Peyer's patch (tissue), 4 donors: ENCODE measurements around the gene SLC20A1. TPM values are rescaled to one million over a fixed set of nuclear protein-coding genes. Genes with fewer than 3 reads are reported as not detected.
"Not testable (repeated sequence)": the region's sequence is repeated elsewhere in the genome, so short reads cannot be mapped to it uniquely, and the experiment has no call there.

ENCODE experiments used
- DNase-seq, 3 donors: peaks; one replicate each; pipeline ENCODE4 v3.0.0-alpha.2; 2017 to 2019
- H3K27ac ChIP-seq, 4 donors: fragments of 200-600 bp; sonication (generic); one replicate each; pipeline ENCODE4 v1.5.1; 2016 to 2019
- H3K27me3 ChIP-seq, 2 donors: fragments of 200-600 bp; sonication (generic); one replicate each; pipeline ENCODE4 v1.5.1; 2019
- H3K36me3 ChIP-seq, 3 donors: fragments of 200-600 bp; sonication (generic); one replicate each; pipeline ENCODE4 v1.5.1; 2016 to 2019
- H3K4me1 ChIP-seq, 4 donors: fragments of 200-600 bp; sonication (generic); one replicate each; pipeline ENCODE4 v1.5.1; 2016 to 2019
- H3K4me3 ChIP-seq, 4 donors: fragments of 200-600 bp; sonication (generic); 1 replicate in 3 of 4; 2 replicates in 1 of 4; pipeline ENCODE4 v1.5.1; 2016 to 2019; ENCODE audit warnings: mild to moderate bottlenecking in 1 of 4
- H3K9me3 ChIP-seq, 4 donors: fragments of 200-600 bp; sonication (generic); one replicate each; pipeline ENCODE4 v1.5.1; 2016 to 2019; ENCODE audit warnings: mild to moderate bottlenecking in 1 of 4
- CTCF ChIP-seq, 6 experiments: fragments of 450-650 bp in 4 of 6; fragments of 200-600 bp in 2 of 6; sonication (generic) in 1 of 6; IDR thresholded peaks; one replicate each; pipeline ENCODE4 v1.5.1; 2017 to 2019; ENCODE audit warnings: antibody characterized with exemption in 6 of 6, mild to moderate bottlenecking in 3 of 6, moderate library complexity in 1 of 6
- POLR2A ChIP-seq, 2 donors: fragments of 450-650 bp; IDR thresholded peaks; one replicate each; pipeline ENCODE4 v1.5.1; 2017; ENCODE audit warnings: antibody characterized with exemption in 2 of 2, mild to moderate bottlenecking in 2 of 2, moderate library complexity in 2 of 2
- total RNA-seq, 4 donors: library from RNA; depleted of rRNA; stranded (reverse); fragments of >200 nt; gene quantifications; one replicate each; pipeline ENCODE4 v1.1.0, GENCODE V29; 2016

The SLC20A1 gene
- total RNA-seq, 4 donors from 2014 or later, result 48.7 to 143 (median 122) TPM

GRCh38 chr2:112603731-112604130, 42.0 kb upstream of the SLC20A1 start:
- H3K36me3 ChIP-seq, result no peaks in the 10 kb centered on the region
- no peak for DNase-seq
- TF ChIP-seq POLR2A (IDR thresholded peaks at IDR 0.05), result no peak
- TF ChIP-seq CTCF (IDR thresholded peaks at IDR 0.05), result no peak
- no peak overlapping the region for H3K27ac ChIP-seq
- H3K4me3 ChIP-seq, result no peak overlapping the region
- H3K4me1 ChIP-seq, result peaks cover 0 to 7% (median 0%) of the 10 kb centered on the region in 4 donors
- no peaks in the 10 kb centered on the region for H3K27me3 ChIP-seq
- H3K9me3 ChIP-seq, result no peaks in the 10 kb centered on the region

DNA sequence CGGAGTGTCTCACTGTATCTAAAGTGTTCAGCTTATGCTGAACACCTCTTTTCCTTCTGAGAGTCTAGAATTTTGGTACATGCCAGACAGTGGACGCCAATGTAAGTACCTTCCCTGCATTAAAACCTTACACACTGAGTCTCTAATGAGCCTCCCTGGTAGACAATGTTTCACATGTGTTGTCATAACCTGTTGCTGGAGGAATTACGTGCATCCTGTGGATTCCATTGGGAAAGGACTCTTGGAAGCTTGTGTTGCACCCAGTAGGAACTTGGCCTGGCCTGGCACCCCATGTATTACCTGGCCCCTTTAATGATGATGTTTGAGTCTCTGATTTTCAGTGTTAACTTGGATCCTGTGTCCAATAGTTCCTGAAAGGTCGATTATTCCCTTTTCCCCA, 40.8 kb upstream of the SLC20A1 start:
- H3K9me3 ChIP-seq, result no peaks in the 10 kb centered on the region
- no peak for DNase-seq

GRCh38 chr2:112605926-112606325, 39.8 kb upstream of the SLC20A1 start:
- Histone ChIP-seq H3K4me1 (peaks cover 0 to 7% (median 0%) of the 10 kb centered on the region in 4 donors), H3K27me3 (no peaks in the 10 kb centered on the region), H3K9me3 (no peaks in the 10 kb centered on the region), H3K36me3 (no peaks in the 10 kb centered on the region), H3K4me3 (no peak overlapping the region), H3K27ac (peak overlapping the region in 2 of 4 donors; percentile 65 to 87)
- DNase-seq, result no peak
- no peak for TF ChIP-seq POLR2A (IDR thresholded peaks at IDR 0.05)
- TF ChIP-seq CTCF (IDR thresholded peaks at IDR 0.05), result no peak

More for the DNA sequence above, 40.8 kb upstream of the SLC20A1 start:
- H3K4me3 ChIP-seq, result no peak overlapping the region
- peaks cover 0 to 7% (median 0%) of the 10 kb centered on the region in 4 donors for H3K4me1 ChIP-seq
- no peaks in the 10 kb centered on the region for H3K27me3 ChIP-seq
- H3K36me3 ChIP-seq, result no peaks in the 10 kb centered on the region
- TF ChIP-seq POLR2A (IDR thresholded peaks at IDR 0.05) (no peak), CTCF (IDR thresholded peaks at IDR 0.05) (no peak)
- no peak overlapping the region for H3K27ac ChIP-seq

DNA sequence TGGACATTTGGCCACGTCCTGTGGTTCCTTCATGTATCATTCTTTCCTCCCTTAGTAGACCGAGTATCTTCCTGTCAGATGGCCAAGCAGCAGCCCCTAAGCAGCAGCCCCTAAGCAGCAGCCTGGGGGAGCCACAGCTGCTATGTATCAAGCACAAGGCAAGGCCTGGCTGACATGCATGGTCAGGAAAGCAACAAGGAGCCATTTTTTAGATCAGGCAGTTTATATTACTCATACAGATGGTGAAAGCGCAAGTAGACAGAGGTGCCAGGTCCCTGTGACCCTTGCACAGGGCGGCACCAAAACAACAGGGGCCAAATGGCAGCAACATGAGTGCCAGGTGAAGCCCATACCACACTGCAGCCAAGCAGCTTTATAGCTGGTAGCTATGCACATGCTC, 39.2 kb upstream of the SLC20A1 start:
- peaks cover 0 to 7% (median 0%) of the 10 kb centered on the region in 4 donors for H3K4me1 ChIP-seq
- no peaks in the 10 kb centered on the region for H3K36me3 ChIP-seq
- peak in 2 of 3 donors; percentile 82 to 83 for DNase-seq
- no peaks in the 10 kb centered on the region for H3K27me3 ChIP-seq
- H3K9me3 ChIP-seq, result no peaks in the 10 kb centered on the region
- TF ChIP-seq CTCF (IDR thresholded peaks at IDR 0.05) (peak in 1 of 6 experiments; percentile 3), POLR2A (IDR thresholded peaks at IDR 0.05) (no peak)
- no peak overlapping the region for H3K4me3 ChIP-seq
- peak overlapping the region in 3 of 4 donors; percentile 34 to 87 (median 65) for H3K27ac ChIP-seq

GRCh38 chr2:112607680-112608438, 37.9 kb upstream of the SLC20A1 start:
- TF ChIP-seq CTCF (IDR thresholded peaks at IDR 0.05) (no peak), POLR2A (IDR thresholded peaks at IDR 0.05) (no peak)
- Histone ChIP-seq H3K4me1 (peaks cover 0 to 7% (median 0%) of the 10 kb centered on the region in 4 donors), H3K27me3 (no peaks in the 10 kb centered on the region), H3K27ac (no peak overlapping the region), H3K36me3 (no peaks in the 10 kb centered on the region), H3K9me3 (no peaks in the 10 kb centered on the region), H3K4me3 (no peak overlapping the region)
- DNase-seq, result no peak

DNA sequence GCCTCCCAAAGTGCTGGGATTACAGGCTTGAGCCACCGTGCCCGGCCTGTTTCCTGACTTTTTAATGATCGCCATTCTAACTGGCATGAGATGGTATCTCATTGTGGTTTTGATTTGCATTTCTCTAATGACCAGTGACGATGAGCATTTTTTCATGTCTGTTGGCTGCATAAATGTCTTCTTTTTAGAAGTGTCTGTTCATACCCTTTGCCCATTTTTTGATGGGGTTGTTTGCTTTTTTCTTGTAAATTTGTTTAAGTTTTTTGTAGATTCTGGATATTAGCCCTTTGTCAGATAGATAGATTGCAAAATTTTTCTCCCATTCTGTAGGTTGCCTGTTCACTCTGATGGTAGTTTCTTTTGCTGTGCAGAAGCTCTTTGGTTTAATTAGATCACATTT, 36.4 kb upstream of the SLC20A1 start:
- H3K9me3 ChIP-seq, H3K36me3 ChIP-seq, H3K4me1 ChIP-seq, H3K4me3 ChIP-seq, DNase-seq, H3K27ac ChIP-seq, H3K27me3 ChIP-seq: not testable (repeated sequence)

DNA sequence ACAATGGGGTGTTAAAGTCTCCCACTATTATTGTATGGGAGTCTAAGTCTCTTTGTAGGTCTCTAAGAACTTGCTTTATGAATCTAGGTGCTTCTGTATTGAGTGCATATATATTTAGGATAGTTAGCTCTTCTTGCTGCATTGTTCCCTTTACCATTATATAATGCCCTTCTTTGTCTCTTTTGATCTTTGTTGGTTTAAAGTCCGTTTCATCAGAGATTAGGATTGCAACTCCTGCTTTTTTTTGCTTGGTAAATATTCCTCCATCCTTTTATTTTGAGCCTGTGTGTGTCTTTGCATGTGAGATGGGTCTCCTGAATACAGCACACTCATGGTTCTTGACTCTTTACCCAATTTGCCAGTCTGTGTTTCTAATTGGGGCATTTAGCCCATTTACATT, 33.5 kb upstream of the SLC20A1 start:
- H3K9me3 ChIP-seq, H3K36me3 ChIP-seq: not testable (repeated sequence)

More for the DNA sequence above, 33.5 kb upstream of the SLC20A1 start:
- not testable (repeated sequence) for DNase-seq, H3K4me3 ChIP-seq, H3K4me1 ChIP-seq, H3K27ac ChIP-seq, H3K27me3 ChIP-seq
